Stimulated activated naive CD8-positive, alpha-beta T cell treated with anti-CD3 and anti-CD28 coated beads, Interleukin-15, Interleukin-2, amounts not matched to agents 100 ng/mL and 50 ng/mL, for 24 hours (primary cell): Measurements from ENCODE around the gene GPSM1.

ENCODE experiments used
- H3K27ac Mint-ChIP-seq: one replicate; pipeline ENCODE4 v1.8.0; 2021; ENCODE audit warnings: mild to moderate bottlenecking, mixed read lengths
- H3K27me3 Mint-ChIP-seq: one replicate; pipeline ENCODE4 v1.8.0; 2021; ENCODE audit warnings: mixed read lengths
- H3K36me3 Mint-ChIP-seq: one replicate; pipeline ENCODE4 v1.8.0; 2021; ENCODE audit warnings: low read depth, mixed read lengths
- H3K4me1 Mint-ChIP-seq: one replicate; pipeline ENCODE4 v1.8.0; 2021; ENCODE audit warnings: low read depth, mixed read lengths
- H3K4me3 Mint-ChIP-seq: one replicate; pipeline ENCODE4 v1.8.0; 2021; ENCODE audit warnings: mild to moderate bottlenecking, mixed read lengths
- H3K9me3 Mint-ChIP-seq: one replicate; pipeline ENCODE4 v1.8.0; 2021; ENCODE audit warnings: mixed read lengths

Gene GPSM1

GRCh38 chr9:136395020-136395340, 67.6 kb downstream of the GPSM1 start:
- no peak overlapping the region for H3K4me3 Mint-ChIP-seq
- H3K36me3 Mint-ChIP-seq: peaks cover 55% of the 10 kb centered on the region

GRCh38 chr9:136395345-136396218, 68.2 kb downstream of the GPSM1 start:
- H3K4me3 Mint-ChIP-seq: no peak overlapping the region
- H3K27ac Mint-ChIP-seq: no peak overlapping the region
- peaks cover 53% of the 10 kb centered on the region for H3K36me3 Mint-ChIP-seq
- no peaks in the 10 kb centered on the region for H3K27me3 Mint-ChIP-seq
- no peaks in the 10 kb centered on the region for H3K9me3 Mint-ChIP-seq
- H3K4me1 Mint-ChIP-seq: peaks cover 16% of the 10 kb centered on the region

More at GRCh38 chr9:136395020-136395340, 67.6 kb downstream of the GPSM1 start:
- H3K27ac Mint-ChIP-seq: no peak overlapping the region
- no peaks in the 10 kb centered on the region for H3K27me3 Mint-ChIP-seq
- peaks cover 14% of the 10 kb centered on the region for H3K4me1 Mint-ChIP-seq
- no peaks in the 10 kb centered on the region for H3K9me3 Mint-ChIP-seq

GRCh38 chr9:136396219-136396515, 68.8 kb downstream of the GPSM1 start:
- Mint-ChIP-seq H3K27ac (no peak overlapping the region), H3K9me3 (no peaks in the 10 kb centered on the region), H3K4me3 (no peak overlapping the region), H3K27me3 (no peaks in the 10 kb centered on the region), H3K36me3 (peaks cover 49% of the 10 kb centered on the region), H3K4me1 (peaks cover 22% of the 10 kb centered on the region)

GRCh38 chr9:136397643-136398042, 70.3 kb downstream of the GPSM1 start:
- H3K27me3 Mint-ChIP-seq: no peaks in the 10 kb centered on the region

GRCh38 chr9:136398286-136398685, 70.9 kb downstream of the GPSM1 start:
- Mint-ChIP-seq H3K27ac (peak overlapping the region; percentile 65), H3K36me3 (peaks cover 54% of the 10 kb centered on the region), H3K4me3 (peak overlapping the region; percentile 94), H3K27me3 (no peaks in the 10 kb centered on the region), H3K4me1 (peaks cover 37% of the 10 kb centered on the region), H3K9me3 (no peaks in the 10 kb centered on the region)

More at GRCh38 chr9:136397643-136398042, 70.3 kb downstream of the GPSM1 start:
- Mint-ChIP-seq H3K27ac (no peak overlapping the region), H3K36me3 (peaks cover 53% of the 10 kb centered on the region), H3K9me3 (no peaks in the 10 kb centered on the region), H3K4me1 (peaks cover 34% of the 10 kb centered on the region), H3K4me3 (no peak overlapping the region)

GRCh38 chr9:136399176-136400037, 72.1 kb downstream of the GPSM1 start:
- peak overlapping the region; percentile 94 for H3K4me3 Mint-ChIP-seq
- peaks cover 48% of the 10 kb centered on the region for H3K4me1 Mint-ChIP-seq
- H3K36me3 Mint-ChIP-seq: peaks cover 52% of the 10 kb centered on the region
- H3K27me3 Mint-ChIP-seq: no peaks in the 10 kb centered on the region
- H3K27ac Mint-ChIP-seq: peak overlapping the region; percentile 91
- H3K9me3 Mint-ChIP-seq: no peaks in the 10 kb centered on the region

- Mint-ChIP-seq H3K27me3 (no peaks in the 10 kb centered on the region), H3K9me3 (no peaks in the 10 kb centered on the region), H3K4me1 (peaks cover 56% of the 10 kb centered on the region), H3K4me3 (peak within 1 kb of the TSS; percentile 94), H3K36me3 (peaks cover 52% of the 10 kb centered on the region), H3K27ac (peak within 1 kb of the TSS; percentile 91)
Observed at GRCh38 chr9:136400038-136400834, 72.9 kb downstream of the GPSM1 start, which contains the start of gene SNAPC4. TSS of gene SNAPC4 (minus strand) at chr9:136400170. CDS start at chr9:136398428, 1,742 bp downstream.

- Mint-ChIP-seq H3K36me3 (peaks cover 51% of the 10 kb centered on the region), H3K27ac (peak overlapping the region; percentile 50), H3K27me3 (no peaks in the 10 kb centered on the region), H3K4me3 (no peak overlapping the region), H3K4me1 (peaks cover 65% of the 10 kb centered on the region), H3K9me3 (no peaks in the 10 kb centered on the region)
Observed at GRCh38 chr9:136401173-136401922, 74.0 kb downstream of the GPSM1 start.

GRCh38 chr9:136402067-136402466, 74.7 kb downstream of the GPSM1 start:
- no peaks in the 10 kb centered on the region for H3K9me3 Mint-ChIP-seq
- H3K27me3 Mint-ChIP-seq: no peaks in the 10 kb centered on the region
- peaks cover 69% of the 10 kb centered on the region for H3K4me1 Mint-ChIP-seq
- H3K4me3 Mint-ChIP-seq: no peak overlapping the region
- H3K36me3 Mint-ChIP-seq: peaks cover 51% of the 10 kb centered on the region
- peak overlapping the region; percentile 82 for H3K27ac Mint-ChIP-seq

GRCh38 chr9:136403538-136403914, 76.2 kb downstream of the GPSM1 start:
- no peaks in the 10 kb centered on the region for H3K27me3 Mint-ChIP-seq
- H3K27ac Mint-ChIP-seq: peak overlapping the region; percentile 91
- H3K4me3 Mint-ChIP-seq: peak overlapping the region; percentile 71
- peaks cover 56% of the 10 kb centered on the region for H3K36me3 Mint-ChIP-seq
- peaks cover 76% of the 10 kb centered on the region for H3K4me1 Mint-ChIP-seq
- no peaks in the 10 kb centered on the region for H3K9me3 Mint-ChIP-seq

GRCh38 chr9:136403915-136404800, 76.8 kb downstream of the GPSM1 start:
- peak overlapping the region; percentile 75 for H3K4me3 Mint-ChIP-seq
- peaks cover 76% of the 10 kb centered on the region for H3K4me1 Mint-ChIP-seq
- H3K9me3 Mint-ChIP-seq: no peaks in the 10 kb centered on the region
- no peaks in the 10 kb centered on the region for H3K27me3 Mint-ChIP-seq
- H3K27ac Mint-ChIP-seq: peak overlapping the region; percentile 91
- H3K36me3 Mint-ChIP-seq: peaks cover 56% of the 10 kb centered on the region

GRCh38 chr9:136404801-136405136, 77.4 kb downstream of the GPSM1 start:
- peaks cover 80% of the 10 kb centered on the region for H3K4me1 Mint-ChIP-seq
- peak overlapping the region; percentile 75 for H3K4me3 Mint-ChIP-seq
- H3K27me3 Mint-ChIP-seq: no peaks in the 10 kb centered on the region
- peaks cover 53% of the 10 kb centered on the region for H3K36me3 Mint-ChIP-seq
- H3K9me3 Mint-ChIP-seq: no peaks in the 10 kb centered on the region
- H3K27ac Mint-ChIP-seq: peak overlapping the region; percentile 91

GRCh38 chr9:136405481-136405880, 78.1 kb downstream of the GPSM1 start:
- H3K9me3 Mint-ChIP-seq: no peaks in the 10 kb centered on the region
- peak overlapping the region; percentile 10 for H3K4me3 Mint-ChIP-seq
- peaks cover 53% of the 10 kb centered on the region for H3K36me3 Mint-ChIP-seq
- H3K4me1 Mint-ChIP-seq: peaks cover 80% of the 10 kb centered on the region
- no peaks in the 10 kb centered on the region for H3K27me3 Mint-ChIP-seq
- H3K27ac Mint-ChIP-seq: no peak overlapping the region
